HG03469 (cell line): Measurements from ENCODE around the gene CDSN.

Experiments used
- ATAC-seq: cut with Tn5 transposase; IDR thresholded peaks from one replicate; pipeline ENCODE4 v1.9.1; 2021; ENCODE audit warnings: mild to moderate bottlenecking, moderate library complexity, moderate number of reproducible peaks; ENCODE audit not compliant: unreplicated experiment

Gene CDSN

GRCh38 chr6:31120151-31120915 is at the start of gene CDSN:
TSS of gene CDSN (minus strand) at chr6:31120446. CDS start at chr6:31120419, 27 bp downstream.
- ATAC-seq = no peak

DNA sequence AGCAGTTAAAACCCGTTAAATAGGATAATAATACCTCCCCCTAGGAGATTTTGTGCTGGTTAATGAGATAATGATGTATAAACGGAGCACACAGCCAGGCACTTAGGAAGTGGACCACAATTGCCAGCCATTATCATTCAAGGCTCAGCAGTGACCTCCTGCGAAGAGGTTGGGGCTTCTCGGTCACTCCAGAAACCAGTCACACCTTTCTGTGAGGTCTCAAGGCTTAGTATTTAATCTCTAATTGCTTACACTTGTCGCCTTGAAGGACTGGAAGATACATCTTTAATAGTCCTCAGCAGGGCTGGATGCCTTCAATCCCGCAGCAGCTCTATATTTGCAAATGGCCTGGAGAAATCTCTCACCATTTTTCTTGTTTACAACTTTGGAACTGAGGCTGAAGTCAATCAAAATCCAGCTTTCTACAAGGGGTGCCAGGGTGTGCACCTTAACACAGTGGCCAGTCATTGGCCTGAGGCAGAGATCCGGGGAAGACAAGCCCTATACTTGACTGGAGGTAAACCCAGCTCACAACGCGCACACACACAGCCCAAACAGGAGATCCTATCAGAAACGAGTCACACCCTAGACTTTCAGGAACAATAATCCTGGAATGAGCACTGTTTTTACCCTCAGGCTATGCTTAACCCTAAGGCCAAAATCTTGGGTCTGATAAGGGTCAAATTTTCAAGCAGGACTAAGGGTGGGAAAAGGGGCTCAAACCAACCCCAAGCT is 49.0 kb upstream of the CDSN start:
- no peak for ATAC-seq

DNA sequence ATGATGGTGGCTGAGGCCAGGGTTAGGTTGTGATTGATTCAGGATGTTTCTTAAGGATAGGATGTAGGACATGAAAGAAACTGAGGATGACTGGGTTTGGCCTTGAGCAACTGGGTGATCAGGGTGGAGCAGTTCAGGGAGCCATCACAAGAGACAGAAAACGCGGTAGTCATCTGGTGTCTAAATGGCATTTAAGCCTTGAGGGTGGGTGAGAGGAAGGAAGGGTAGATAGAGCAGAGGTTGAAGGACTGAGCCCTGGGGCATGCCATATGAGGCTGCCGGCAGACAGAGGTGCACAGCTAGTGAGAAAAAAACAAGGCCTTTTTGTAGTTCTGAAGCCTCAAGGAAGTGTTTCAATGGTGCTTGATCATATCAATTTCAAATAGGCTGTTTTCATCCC is 48.4 kb upstream of the CDSN start:
- no peak for ATAC-seq

DNA sequence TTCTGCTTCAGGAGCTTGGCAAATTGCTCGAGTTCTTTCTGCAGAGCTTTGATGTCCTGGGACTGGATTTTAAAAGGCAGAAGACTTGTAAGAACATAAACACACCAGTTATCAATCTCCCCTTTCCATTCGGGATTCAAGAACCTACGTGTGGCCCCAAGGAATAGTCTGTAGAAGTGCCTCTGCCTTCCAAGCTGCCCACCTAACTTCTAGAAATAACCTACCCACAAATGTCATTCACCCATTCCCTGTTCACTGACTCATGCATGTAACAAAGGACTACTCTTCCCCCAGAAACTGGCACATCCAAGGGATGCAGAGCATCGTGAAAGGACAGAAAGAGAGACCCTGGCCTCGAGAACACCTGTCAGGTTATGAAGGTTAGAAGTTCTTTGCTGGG is 45.7 kb upstream of the CDSN start:
- ATAC-seq = no peak

DNA sequence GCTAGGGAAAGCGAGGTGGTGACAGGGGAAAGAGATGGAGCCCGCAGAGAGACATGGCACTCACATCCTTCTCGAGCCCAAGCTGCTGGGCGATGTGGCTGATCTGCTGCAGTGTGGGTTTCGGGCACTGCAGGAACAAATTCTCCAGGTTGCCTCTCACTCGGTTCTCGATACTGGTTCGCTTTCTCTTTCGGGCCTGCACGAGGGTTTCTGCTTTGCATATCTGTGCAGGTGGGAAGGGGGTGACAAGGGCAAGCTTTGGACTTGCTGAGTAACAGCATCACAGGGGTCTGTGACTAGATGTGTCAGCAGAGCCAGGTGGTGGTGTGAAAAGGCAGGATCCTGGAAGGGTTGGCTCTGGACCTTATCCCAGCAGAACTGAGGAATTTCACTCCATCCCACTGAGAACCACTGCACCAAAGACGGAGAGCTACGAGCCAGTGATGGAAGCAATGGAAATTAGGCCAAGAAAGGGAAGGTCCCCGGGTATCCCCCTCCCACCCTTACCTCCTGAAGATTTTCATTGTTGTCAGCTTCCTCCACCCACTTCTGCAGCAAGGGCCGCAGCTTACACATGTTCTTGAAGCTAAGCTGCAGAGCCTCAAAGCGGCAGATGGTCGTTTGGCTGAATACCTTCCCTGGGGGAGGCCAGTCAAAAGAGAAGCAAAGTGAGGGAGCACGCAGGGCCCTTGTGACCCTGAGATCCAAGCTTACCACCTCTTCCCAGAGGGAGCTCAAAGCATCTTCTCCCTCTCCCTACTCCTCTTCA is 45.0 kb upstream of the CDSN start:
- peak; percentile 47 for ATAC-seq

GRCh38 chr6:31164475-31165063 is 44.3 kb upstream of the CDSN start:
- ATAC-seq = peak; percentile 15

DNA sequence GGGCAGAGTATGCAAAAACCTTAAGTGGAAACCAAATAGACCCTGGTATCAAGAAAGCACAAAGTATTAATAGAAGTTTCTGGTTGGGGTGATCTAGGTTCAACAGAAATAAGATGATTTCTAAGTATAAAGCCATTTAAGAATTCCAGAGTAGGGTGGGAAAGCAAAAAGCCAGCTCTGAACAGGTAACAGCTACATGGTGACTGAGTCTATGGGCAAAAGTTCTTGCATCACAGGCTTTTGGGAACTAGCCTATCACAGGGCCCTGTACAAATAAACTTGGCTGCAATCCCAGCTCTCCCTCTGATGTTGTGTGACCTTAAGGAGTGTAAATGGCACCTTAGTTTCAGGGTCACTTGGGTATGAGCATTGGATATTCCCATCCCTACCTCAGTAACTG is 43.7 kb upstream of the CDSN start:
- ATAC-seq = no peak

DNA sequence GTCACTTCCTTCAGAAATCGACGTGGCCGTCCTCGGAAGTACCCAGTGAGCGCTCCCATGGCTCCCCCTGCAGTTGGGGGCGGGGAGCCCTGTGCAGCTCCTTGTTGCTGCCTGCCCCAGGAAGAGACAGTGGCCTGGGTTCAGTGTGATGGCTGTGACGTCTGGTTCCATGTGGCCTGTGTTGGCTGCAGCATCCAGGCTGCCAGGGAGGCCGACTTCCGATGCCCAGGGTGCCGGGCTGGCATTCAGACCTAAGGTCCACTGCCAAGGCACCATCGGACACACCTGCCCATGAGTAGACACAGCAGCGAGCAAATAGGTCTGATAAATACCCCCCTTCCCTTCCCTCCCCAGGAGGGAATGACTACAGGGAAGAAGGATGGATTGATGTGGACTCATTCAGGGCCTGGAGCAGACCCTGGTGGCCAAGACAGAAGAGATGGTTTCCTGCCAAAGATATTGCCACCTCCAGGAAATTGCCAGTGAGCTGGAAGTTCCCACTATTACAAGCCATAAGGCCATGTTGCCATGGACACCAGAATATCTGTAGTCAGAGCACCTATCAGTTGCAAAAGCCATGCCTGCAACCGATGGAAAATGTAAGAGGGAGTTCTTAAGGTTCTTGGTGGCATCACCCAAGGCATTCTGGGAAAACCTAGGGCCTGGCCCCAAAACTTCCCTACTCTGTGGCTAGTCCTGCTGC is 42.4 kb upstream of the CDSN start:
- ATAC-seq = no peak

GRCh38 chr6:31161216-31162126 is 41.2 kb upstream of the CDSN start:
- no peak for ATAC-seq

GRCh38 chr6:31158863-31159855 is 38.9 kb upstream of the CDSN start:
- no peak for ATAC-seq

DNA sequence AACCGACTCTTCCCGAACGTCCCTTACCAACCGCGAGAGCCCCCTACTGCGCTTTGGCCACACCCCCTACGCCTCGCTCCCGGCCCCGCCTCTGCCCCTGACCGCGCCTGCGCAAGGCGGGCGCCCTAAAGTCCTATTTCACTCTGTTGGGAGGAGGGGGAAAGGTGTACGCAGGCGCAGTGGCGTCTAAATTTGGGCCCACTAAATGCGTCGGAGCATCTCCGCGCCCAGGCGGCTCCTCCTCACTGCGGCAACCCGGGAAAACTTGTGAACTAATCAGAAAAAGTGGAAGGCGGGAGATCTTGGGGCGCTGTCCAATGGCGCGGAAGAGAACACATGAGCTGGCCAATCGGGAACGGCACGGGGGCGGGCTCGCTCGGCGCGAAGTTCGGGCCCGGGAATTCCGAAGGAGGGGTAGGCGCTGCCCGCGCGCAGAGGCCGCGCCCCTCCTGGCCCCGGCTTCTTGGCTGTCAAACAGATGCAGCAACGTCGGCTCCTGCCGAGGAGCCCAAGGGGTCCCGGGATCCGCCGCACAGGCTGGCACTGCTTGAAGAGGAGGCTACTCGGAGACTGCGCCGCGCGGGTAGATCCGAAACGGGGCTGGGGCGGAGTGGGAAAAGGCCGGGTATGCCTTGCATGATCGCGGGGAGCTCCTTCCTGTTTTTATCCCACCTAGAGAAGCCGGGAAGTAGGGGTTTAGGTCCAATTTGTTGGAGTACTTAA is 38.1 kb upstream of the CDSN start, which contains the start of gene TCF19:
Gene TCF19, plus strand, starts transcription at position 450 of the 723 bp plus-strand sequence. CDS start 881 bp downstream, outside the sequence.
- ATAC-seq = peak; percentile 48

GRCh38 chr6:31157513-31158139 is 37.4 kb upstream of the CDSN start, which contains the start of gene CCHCR1:
TSS of gene CCHCR1 (minus strand) at chr6:31157802. CDS start at chr6:31157600, 202 bp downstream.
- ATAC-seq = no peak

DNA sequence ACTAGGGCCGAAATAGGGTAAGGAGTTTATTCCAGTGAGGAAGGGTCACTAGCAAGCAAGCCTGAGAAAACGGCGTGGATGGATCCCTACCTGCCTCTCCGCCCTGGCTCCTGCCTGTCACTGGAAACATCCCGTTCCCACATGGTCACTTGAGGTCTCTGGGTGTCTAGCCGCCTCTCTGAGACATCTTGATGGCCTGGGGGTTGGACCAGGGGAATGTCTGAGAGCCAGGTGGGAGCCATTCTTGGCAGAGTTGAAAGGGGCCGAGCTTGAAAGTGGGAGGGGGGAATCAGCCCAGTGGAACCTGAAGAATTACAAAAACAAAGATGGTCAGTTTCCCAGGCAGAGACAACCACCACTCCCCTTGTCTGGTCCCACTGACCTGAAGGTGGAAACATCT is 36.4 kb upstream of the CDSN start:
- ATAC-seq = no peak

GRCh38 chr6:31154436-31154835 is 34.2 kb upstream of the CDSN start:
- no peak for ATAC-seq

DNA sequence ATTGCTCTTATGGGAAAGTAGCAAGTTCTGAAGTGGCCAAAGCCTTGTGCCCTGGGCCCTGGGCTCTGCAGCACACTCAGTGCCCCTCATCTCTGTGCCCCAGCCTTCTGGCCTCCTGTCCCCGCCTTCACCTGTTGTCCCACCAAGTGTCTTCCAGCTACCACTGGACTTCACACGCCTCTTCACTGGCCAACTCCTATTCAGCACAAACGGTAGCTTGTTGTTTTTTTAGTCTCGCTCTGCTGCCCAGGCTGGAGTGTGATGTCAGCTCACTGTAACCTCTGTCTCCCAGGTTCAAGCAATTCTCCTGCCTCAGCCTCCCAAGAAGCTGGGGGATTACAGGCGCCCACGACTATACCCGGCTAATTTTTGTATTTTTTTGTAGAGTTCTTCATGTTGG is 32.5 kb upstream of the CDSN start:
- no peak for ATAC-seq

- ATAC-seq = no peak
These were observed 29.7 kb upstream of the CDSN start for GRCh38 chr6:31149827-31150447.

GRCh38 chr6:31145386-31145785 is 25.1 kb upstream of the CDSN start:
- no peak for ATAC-seq
